GM12878 (cell line): ENCODE data around the gene PSMG3.

Experiments
- ASH2L ChIP-seq: fragments of 300-600, 200-600 bp; sonication (generic); IDR thresholded peaks from 2 replicates; pipeline ENCODE4 v1.6.1; 2017; ENCODE audit warnings: low read depth, mild to moderate bottlenecking, borderline replicate concordance
- BMI1 ChIP-seq: fragments of 450-650 bp; IDR thresholded peaks from 2 replicates; pipeline ENCODE4 v1.6.1; 2016; ENCODE audit warnings: mild to moderate bottlenecking, moderate library complexity, borderline replicate concordance
- EZH2 ChIP-seq: IDR thresholded peaks from 2 replicates; pipeline ENCODE4 v1.6.1; 2012; ENCODE audit warnings: low read depth, mild to moderate bottlenecking, control low read depth, inconsistent platforms, low read length, borderline replicate concordance; ENCODE audit not compliant: control insufficient read depth
- FOXK2 ChIP-seq: fragments of 450-650 bp; IDR thresholded peaks from 2 replicates; pipeline ENCODE4 v1.6.1; 2017; ENCODE audit warnings: mild to moderate bottlenecking, moderate library complexity
- POLR2A ChIP-seq: IDR thresholded peaks from 2 replicates; pipeline ENCODE4 v1.6.1; 2011; ENCODE audit warnings: low read depth, mild to moderate bottlenecking, low read length
- POLR2AphosphoS5 ChIP-seq: IDR thresholded peaks from 2 replicates; pipeline ENCODE4 v1.6.1; 2011; ENCODE audit warnings: mild to moderate bottlenecking, low read length, inconsistent platforms
- RFX5 ChIP-seq: IDR thresholded peaks from 2 replicates; pipeline ENCODE4 v1.6.1; 2011; ENCODE audit warnings: low read depth, low read length, improper control_type of control experiment
- SMC3 ChIP-seq: IDR thresholded peaks from 2 replicates; pipeline ENCODE4 v1.6.1; 2011; ENCODE audit warnings: low read length, improper control_type of control experiment, borderline replicate concordance
- SP1 ChIP-seq: IDR thresholded peaks from one replicate; pipeline ENCODE4 v1.6.1; 2011; ENCODE audit warnings: low read depth, low read length
- SPI1 ChIP-seq: IDR thresholded peaks from 2 replicates; pipeline ENCODE4 v1.6.1; 2011; ENCODE audit warnings: low read depth, mild to moderate bottlenecking, low read length, moderate library complexity, borderline replicate concordance; ENCODE audit not compliant: insufficient read depth
- TF ChIP-seq, protein P1 (sequence below), 3 experiments: IDR thresholded peaks in 2 of 3; conservative IDR thresholded peaks in 1 of 3; 2 replicates each; pipeline ENCODE4 v1.5.1; 2011; ENCODE audit warnings: low read depth in 3 of 3, low read length in 3 of 3, mild to moderate bottlenecking in 3 of 3, control low read depth in 2 of 3, moderate library complexity in 2 of 3, inconsistent platforms in 1 of 3, mixed read lengths in 1 of 3; ENCODE audit not compliant: control insufficient read depth in 2 of 3, insufficient read depth in 1 of 3; ENCODE audit errors: extremely low read depth in 1 of 3
- TF ChIP-seq, protein P2 (sequence below): IDR thresholded peaks from 2 replicates; pipeline ENCODE4 v1.6.1; 2012; ENCODE audit warnings: low read depth, low read length, improper control_type of control experiment
- TF ChIP-seq, protein P3 (sequence below): IDR thresholded peaks from 2 replicates; pipeline ENCODE4 v1.6.1; 2011; ENCODE audit warnings: low read depth, low read length, improper control_type of control experiment, borderline replicate concordance

DNA sequence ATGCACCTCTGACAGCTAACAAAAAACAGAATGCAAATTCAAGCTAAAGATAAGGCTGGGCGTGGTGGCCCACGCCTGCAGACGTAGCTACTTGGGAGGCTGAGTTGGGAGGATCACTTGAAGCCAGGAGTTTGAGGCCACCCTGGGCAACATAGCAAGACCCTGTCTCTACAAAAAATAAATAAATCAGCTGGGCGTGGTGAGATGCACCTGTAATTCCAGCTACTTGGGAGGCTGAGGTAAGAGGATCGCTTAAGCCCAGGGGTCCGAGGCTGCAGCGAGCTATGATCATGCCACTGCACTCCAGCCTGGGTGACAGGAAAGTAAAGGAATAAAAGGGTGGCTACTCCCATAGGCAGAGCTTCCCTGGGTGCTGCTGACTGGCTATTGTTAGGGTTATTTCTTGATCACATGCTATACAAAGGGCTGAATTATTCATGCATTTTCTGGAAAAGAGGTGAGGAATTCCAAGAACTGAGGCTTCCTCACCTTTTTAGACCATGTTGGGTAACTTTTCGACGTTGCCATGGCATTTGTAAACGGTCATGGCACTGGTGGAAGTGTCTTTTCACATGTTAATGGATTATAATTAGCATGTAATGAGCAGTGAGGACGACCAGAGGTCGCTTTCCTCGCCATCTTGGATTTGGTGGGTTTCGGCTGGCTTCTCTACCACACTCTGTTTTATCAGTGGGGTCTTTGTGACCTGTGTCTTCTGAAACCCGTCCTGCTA is 6.9 kb upstream of the PSMG3 start:
- TF ChIP-seq, protein P1, sequence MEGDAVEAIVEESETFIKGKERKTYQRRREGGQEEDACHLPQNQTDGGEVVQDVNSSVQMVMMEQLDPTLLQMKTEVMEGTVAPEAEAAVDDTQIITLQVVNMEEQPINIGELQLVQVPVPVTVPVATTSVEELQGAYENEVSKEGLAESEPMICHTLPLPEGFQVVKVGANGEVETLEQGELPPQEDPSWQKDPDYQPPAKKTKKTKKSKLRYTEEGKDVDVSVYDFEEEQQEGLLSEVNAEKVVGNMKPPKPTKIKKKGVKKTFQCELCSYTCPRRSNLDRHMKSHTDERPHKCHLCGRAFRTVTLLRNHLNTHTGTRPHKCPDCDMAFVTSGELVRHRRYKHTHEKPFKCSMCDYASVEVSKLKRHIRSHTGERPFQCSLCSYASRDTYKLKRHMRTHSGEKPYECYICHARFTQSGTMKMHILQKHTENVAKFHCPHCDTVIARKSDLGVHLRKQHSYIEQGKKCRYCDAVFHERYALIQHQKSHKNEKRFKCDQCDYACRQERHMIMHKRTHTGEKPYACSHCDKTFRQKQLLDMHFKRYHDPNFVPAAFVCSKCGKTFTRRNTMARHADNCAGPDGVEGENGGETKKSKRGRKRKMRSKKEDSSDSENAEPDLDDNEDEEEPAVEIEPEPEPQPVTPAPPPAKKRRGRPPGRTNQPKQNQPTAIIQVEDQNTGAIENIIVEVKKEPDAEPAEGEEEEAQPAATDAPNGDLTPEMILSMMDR (IDR thresholded peaks at IDR 0.05 in 2 of 3, conservative IDR thresholded peaks at IDR 0.05 in 1 of 3; ENCODE audit: control insufficient read depth in 2 of 3, extremely low read depth in 1 of 3, insufficient read depth in 1 of 3, low read depth in 3 of 3, low read length in 3 of 3), result no peak
- TF ChIP-seq SP1 (no peak), BMI1 (no peak), RFX5 (no peak), SMC3 (no peak), ASH2L (no peak), POLR2A (no peak), EZH2 (no peak), SPI1 (no peak), POLR2AphosphoS5 (no peak), FOXK2 (no peak)
- TF ChIP-seq, protein P2, sequence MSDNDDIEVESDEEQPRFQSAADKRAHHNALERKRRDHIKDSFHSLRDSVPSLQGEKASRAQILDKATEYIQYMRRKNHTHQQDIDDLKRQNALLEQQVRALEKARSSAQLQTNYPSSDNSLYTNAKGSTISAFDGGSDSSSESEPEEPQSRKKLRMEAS, result no peak
- TF ChIP-seq, protein P3, sequence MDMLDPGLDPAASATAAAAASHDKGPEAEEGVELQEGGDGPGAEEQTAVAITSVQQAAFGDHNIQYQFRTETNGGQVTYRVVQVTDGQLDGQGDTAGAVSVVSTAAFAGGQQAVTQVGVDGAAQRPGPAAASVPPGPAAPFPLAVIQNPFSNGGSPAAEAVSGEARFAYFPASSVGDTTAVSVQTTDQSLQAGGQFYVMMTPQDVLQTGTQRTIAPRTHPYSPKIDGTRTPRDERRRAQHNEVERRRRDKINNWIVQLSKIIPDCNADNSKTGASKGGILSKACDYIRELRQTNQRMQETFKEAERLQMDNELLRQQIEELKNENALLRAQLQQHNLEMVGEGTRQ, result no peak
